Measurements from ENCODE around the gene KIF21A.

- no peak for TF ChIP-seq POLR2A (IDR thresholded peaks at IDR 0.05)
- TF ChIP-seq, protein P1, sequence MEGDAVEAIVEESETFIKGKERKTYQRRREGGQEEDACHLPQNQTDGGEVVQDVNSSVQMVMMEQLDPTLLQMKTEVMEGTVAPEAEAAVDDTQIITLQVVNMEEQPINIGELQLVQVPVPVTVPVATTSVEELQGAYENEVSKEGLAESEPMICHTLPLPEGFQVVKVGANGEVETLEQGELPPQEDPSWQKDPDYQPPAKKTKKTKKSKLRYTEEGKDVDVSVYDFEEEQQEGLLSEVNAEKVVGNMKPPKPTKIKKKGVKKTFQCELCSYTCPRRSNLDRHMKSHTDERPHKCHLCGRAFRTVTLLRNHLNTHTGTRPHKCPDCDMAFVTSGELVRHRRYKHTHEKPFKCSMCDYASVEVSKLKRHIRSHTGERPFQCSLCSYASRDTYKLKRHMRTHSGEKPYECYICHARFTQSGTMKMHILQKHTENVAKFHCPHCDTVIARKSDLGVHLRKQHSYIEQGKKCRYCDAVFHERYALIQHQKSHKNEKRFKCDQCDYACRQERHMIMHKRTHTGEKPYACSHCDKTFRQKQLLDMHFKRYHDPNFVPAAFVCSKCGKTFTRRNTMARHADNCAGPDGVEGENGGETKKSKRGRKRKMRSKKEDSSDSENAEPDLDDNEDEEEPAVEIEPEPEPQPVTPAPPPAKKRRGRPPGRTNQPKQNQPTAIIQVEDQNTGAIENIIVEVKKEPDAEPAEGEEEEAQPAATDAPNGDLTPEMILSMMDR (IDR thresholded peaks at IDR 0.05): no peak
Measured at GRCh38 chr12:39278426-39278825, 164.5 kb downstream of the KIF21A start.

Data from lower leg skin (tissue), 3 donors.